Left ventricle myocardium inferior (tissue), 1 donor: Measurements from ENCODE around the gene SSBP3. TPM values are rescaled to one million over a fixed set of nuclear protein-coding genes. Genes with fewer than 3 reads are reported as not detected.
"Not testable (repeated sequence)": the region's sequence is repeated elsewhere in the genome, so short reads cannot be mapped to it uniquely, and the experiment has no call there.

Source experiments
- DNase-seq: peaks from one replicate; pipeline ENCODE4 v3.0.0-alpha.2; 2020
- H3K27ac ChIP-seq: fragments of 200-600 bp; replicated peaks from 2 replicates; pipeline ENCODE4 v1.8.0; 2021
- H3K27me3 ChIP-seq: fragments of 200-600 bp; 2 replicates; pipeline ENCODE4 v1.8.0; 2021; ENCODE audit warnings: low read depth
- H3K36me3 ChIP-seq: fragments of 200-600 bp; 2 replicates; pipeline ENCODE4 v1.8.0; 2021
- H3K4me1 ChIP-seq: fragments of 200-600 bp; 2 replicates; pipeline ENCODE4 v1.8.0; 2021
- H3K4me3 ChIP-seq: fragments of 200-600 bp; 2 replicates; pipeline ENCODE4 v1.8.0; 2021; ENCODE audit warnings: mild to moderate bottlenecking, moderate library complexity
- H3K9me3 ChIP-seq: fragments of 200-600 bp; replicated peaks from 2 replicates; pipeline ENCODE4 v1.8.0; 2021
- CTCF ChIP-seq: fragments of 200-600 bp; IDR thresholded peaks from 2 replicates; pipeline ENCODE4 v1.8.0; 2021; ENCODE audit warnings: antibody characterized with exemption, mild to moderate bottlenecking, borderline replicate concordance
- intact Hi-C: fragments of 100-400 bp; cut with micrococcal nuclease; formaldehyde crosslinking; loops from one replicate; pipeline ENCODE4 v1.11.0; 2022
- total RNA-seq: library from RNA; stranded (reverse); fragmentation: NEBNext Ultra II Directional; extraction: Animal tissue kit (Norgen Biotek cat#: 25700); gene quantifications from one replicate; pipeline ENCODE4 v1.2.1, GENCODE V29; 2021
- donor health status: DM: no; HTN: yes; CAD: no; lungs with severe emphysema.

Gene SSBP3
- total RNA-seq, 1 donor from 2014 or later = 57.7 TPM

GRCh38 chr1:54215523-54215922 lies 190.7 kb downstream of the SSBP3 start:
- no peaks in the 10 kb centered on the region for H3K9me3 ChIP-seq
- no peaks in the 10 kb centered on the region for H3K27me3 ChIP-seq
- H3K4me1 ChIP-seq = peaks cover 19% of the 10 kb centered on the region
- H3K27ac ChIP-seq = no peak overlapping the region
- H3K4me3 ChIP-seq = no peak overlapping the region
- peaks cover 80% of the 10 kb centered on the region for H3K36me3 ChIP-seq
- DNase-seq = no peak
- TF ChIP-seq CTCF = no peak
- intact Hi-C loops = no loop called here

GRCh38 chr1:54212872-54213271 lies 193.3 kb downstream of the SSBP3 start:
- Histone ChIP-seq H3K9me3 (no peaks in the 10 kb centered on the region), H3K4me1 (no peaks in the 10 kb centered on the region), H3K27ac (no peak overlapping the region), H3K27me3 (no peaks in the 10 kb centered on the region), H3K36me3 (peaks cover 99% of the 10 kb centered on the region), H3K4me3 (no peak overlapping the region)
- intact Hi-C loops = no loop called here
- TF ChIP-seq CTCF = no peak
- no peak for DNase-seq

GRCh38 chr1:54207896-54208295 lies 198.3 kb downstream of the SSBP3 start:
- intact Hi-C loops = not testable (repeated sequence)

GRCh38 chr1:54207287-54207686 lies 198.9 kb downstream of the SSBP3 start:
- peaks cover 4% of the 10 kb centered on the region for H3K4me1 ChIP-seq
- intact Hi-C loops = no loop called here
- no peak overlapping the region for H3K4me3 ChIP-seq
- H3K36me3 ChIP-seq = peaks cover 94% of the 10 kb centered on the region
- no peaks in the 10 kb centered on the region for H3K27me3 ChIP-seq
- no peaks in the 10 kb centered on the region for H3K9me3 ChIP-seq
- H3K27ac ChIP-seq = no peak overlapping the region
- no peak for TF ChIP-seq CTCF
- no peak for DNase-seq

More at GRCh38 chr1:54207896-54208295, 198.3 kb downstream of the SSBP3 start:
- not testable (repeated sequence) for H3K4me1 ChIP-seq, H3K27me3 ChIP-seq, H3K9me3 ChIP-seq, H3K27ac ChIP-seq, DNase-seq, H3K4me3 ChIP-seq
- peaks cover 95% of the 10 kb centered on the region for H3K36me3 ChIP-seq

GRCh38 chr1:54204199-54204598 lies 202.0 kb downstream of the SSBP3 start:
- no peak overlapping the region for H3K4me3 ChIP-seq
- intact Hi-C loops = no loop called here
- H3K27me3 ChIP-seq = no peaks in the 10 kb centered on the region
- peaks cover 26% of the 10 kb centered on the region for H3K4me1 ChIP-seq
- H3K9me3 ChIP-seq = no peaks in the 10 kb centered on the region
- H3K36me3 ChIP-seq = peaks cover 65% of the 10 kb centered on the region
- H3K27ac ChIP-seq = no peak overlapping the region
- no peak for TF ChIP-seq CTCF
- DNase-seq = no peak

- no peak for TF ChIP-seq CTCF
- no peak for DNase-seq
- H3K4me3 ChIP-seq = peak overlapping the region; percentile 87
Measured at GRCh38 chr1:54200519-54200997, 205.6 kb downstream of the SSBP3 start.

More at GRCh38 chr1:54200519-54200997, 205.6 kb downstream of the SSBP3 start:
- no peaks in the 10 kb centered on the region for H3K27me3 ChIP-seq
- H3K36me3 ChIP-seq = peaks cover 36% of the 10 kb centered on the region
- H3K4me1 ChIP-seq = peaks cover 31% of the 10 kb centered on the region
- H3K27ac ChIP-seq = peak overlapping the region; percentile 80
- intact Hi-C loops = no loop called here
- no peaks in the 10 kb centered on the region for H3K9me3 ChIP-seq
